ENCODE data around the gene ITIH3.

ITIH3 gene

DNA sequence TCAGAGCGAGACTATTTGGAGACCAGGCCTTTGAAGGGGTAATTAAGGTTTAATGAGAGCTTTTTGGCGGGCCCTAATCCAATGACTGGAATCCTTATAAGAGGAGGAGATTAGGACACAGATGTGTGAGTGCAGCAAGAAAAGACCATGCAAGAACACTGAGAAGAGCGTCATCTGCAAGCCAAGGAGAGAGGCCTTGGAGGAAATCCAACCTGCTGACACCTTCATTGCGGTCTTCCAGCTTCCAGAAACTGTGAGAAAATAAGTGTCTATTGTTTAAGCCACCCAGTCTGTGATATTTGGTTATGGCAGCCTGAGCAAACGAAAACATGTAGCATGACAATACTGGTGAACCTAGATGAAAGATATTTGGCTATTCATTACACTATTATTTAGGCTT lies 63.3 kb downstream of the ITIH3 start:
- DNase-seq (ENCODE audit: low read depth) = no peak
- no peak overlapping the region for H3K4me3 ChIP-seq (ENCODE audit: low read depth, low read length)
